HG03469 (cell line): ENCODE data around the gene ERICH6.

Experiments
- ATAC-seq: cut with Tn5 transposase; IDR thresholded peaks from one replicate; pipeline ENCODE4 v1.9.1; 2021; ENCODE audit warnings: mild to moderate bottlenecking, moderate library complexity, moderate number of reproducible peaks; ENCODE audit not compliant: unreplicated experiment

Gene ERICH6

GRCh38 chr3:150736903-150737832 lies 33.4 kb upstream of the ERICH6 start:
- no peak for ATAC-seq

GRCh38 chr3:150736316-150736719 lies 32.6 kb upstream of the ERICH6 start:
- no peak for ATAC-seq

GRCh38 chr3:150734795-150735119 lies 31.0 kb upstream of the ERICH6 start:
- no peak for ATAC-seq

DNA sequence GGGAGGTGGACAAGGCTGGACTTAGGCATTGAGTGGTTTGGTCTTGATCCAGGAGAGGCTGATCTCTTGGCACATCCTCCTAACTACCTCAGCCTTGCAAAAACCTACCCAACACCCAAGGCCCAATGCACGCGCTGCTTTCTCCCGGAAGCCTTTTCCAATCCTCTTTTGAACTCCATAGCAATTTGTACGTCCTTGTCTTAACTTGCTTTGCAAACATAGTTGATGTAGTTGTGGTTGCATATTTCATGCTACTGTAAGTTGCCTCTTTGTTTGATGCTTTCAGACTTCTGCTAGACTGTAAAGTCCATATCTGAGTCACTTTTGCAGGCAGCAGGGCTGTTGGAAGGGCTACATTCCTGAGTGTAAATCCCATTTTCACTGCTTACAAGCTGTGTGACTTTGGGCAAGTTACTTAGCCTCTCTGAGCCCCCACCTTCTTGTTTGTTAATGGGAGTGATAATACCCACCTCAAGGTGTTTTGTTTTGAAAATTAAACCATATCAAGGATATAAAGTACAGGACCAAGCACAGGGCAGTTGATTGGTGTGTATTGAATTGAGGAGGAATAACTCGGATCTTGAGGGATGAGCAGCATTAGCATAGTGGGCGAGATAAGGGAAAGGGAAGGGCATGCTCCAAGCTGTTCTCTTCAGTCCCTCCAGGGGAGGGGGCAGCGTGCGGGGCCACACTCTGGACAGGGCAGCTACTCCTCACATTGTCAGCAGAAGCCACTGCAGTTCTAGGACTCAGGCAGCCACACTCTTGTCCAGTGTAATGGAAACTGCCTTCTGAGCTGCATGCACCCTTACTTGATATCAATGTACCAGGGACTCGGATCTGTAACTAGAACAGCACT lies 30.4 kb upstream of the ERICH6 start:
- ATAC-seq = no peak

- ATAC-seq = no peak
These were observed 29.7 kb upstream of the ERICH6 start for GRCh38 chr3:150733373-150733935.

DNA sequence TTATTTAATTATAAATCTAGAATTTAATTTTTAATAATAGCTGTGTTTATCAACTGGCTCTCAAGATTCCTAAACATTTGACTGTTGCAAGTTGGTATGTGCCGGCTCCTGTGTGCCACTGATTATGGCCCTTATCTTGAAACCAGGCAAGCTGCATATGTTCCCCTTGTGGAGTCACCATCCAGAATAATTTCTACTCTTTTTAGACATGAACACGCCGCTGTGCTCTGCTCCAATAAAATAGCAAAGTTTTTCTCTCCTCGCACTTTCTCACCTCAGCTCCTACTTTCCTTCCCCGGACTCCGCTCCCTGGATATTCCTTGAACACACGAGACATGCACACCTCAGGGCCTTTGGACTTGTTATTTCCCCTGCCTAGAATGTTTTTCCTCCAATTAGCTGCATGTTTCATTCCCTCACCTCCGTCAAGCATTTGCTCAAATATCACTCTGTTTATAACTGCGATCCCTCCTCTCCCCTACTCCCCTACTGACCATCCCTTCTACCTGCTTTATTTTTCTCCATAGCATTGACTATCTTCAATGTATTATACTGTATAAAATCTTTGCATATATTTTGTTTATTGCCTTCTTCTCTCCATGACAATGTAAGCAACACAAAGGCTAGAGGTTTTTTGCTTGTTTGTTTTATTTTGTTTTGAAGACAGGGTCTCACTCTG lies 26.1 kb upstream of the ERICH6 start:
- no peak for ATAC-seq

- no peak for ATAC-seq
These were observed 24.2 kb upstream of the ERICH6 start for GRCh38 chr3:150727653-150728502.

GRCh38 chr3:150725548-150725947 lies 21.8 kb upstream of the ERICH6 start:
- ATAC-seq = no peak

DNA sequence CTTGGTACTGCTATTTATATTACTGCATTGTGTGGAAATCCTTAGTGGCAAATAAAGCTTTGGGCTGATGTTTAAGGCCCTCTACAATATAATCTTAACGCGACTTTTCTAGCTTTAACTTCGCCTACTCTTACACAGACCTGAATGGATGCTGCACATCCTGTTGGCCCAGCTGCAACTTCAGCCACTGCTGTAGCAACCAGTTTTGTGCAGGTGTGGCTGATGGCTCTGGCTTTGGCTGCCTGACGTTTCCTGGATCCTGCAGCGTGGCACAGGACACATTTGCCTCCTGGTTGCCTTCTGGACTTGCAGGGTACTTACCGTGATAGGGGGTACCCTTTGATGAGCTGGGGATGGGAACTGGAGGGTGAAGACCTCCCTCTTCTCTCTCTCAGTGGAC lies 20.2 kb upstream of the ERICH6 start:
- no peak for ATAC-seq

- ATAC-seq = no peak
These were observed 18.5 kb upstream of the ERICH6 start for GRCh38 chr3:150722267-150722666.

GRCh38 chr3:150721285-150722130 lies 17.8 kb upstream of the ERICH6 start:
- no peak for ATAC-seq

- no peak for ATAC-seq
These were observed 16.7 kb upstream of the ERICH6 start for GRCh38 chr3:150720444-150720843.

DNA sequence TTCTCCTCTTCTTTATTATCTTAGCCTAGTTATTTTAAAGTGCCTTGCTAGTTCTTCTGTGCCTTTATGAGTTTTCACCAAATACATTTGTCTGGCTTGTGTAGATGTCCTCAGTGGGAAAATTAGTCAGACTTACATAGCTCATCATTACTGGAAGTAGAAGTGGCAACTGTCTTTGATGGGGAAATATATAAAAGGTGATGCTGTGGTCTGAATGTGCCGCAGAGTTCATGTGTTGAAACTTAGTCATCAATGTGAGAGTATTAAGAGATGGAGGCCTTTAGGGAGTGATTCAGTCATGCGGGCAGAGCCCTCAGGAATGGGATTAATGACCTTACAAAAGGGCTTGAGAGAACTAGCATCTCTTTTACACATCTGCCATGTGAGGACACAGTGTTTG lies 6.4 kb upstream of the ERICH6 start:
- no peak for ATAC-seq

- ATAC-seq = peak; percentile 10
These were observed 393 bp downstream of the ERICH6 start for GRCh38 chr3:150703299-150703755.

DNA sequence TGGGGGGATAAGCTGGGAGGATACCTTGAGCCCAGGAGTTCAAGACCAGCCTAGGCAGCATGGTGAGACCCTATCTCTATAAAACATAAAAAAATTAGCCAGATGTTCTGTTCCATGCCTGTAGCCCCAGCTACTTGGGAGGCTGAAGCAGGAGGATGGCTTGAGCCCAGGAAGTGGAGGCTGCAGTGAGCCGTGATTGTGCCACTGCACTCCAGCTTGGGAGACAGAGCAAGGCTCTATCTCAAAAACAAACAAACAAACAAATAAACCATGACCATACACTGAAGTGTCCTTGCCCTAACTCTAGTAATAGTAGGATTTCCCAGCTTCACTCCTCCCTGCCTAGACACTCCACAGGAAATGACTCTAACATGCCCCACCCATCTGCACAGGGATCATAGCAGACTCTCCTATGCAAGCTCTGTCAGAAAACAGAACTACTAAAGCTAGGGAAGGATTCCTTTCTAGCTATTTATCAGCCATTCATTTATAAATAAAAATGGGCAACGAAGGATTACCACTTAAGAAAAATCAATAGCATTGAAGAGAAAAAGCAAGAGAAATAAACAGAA lies 4.6 kb downstream of the ERICH6 start:
- no peak for ATAC-seq

DNA sequence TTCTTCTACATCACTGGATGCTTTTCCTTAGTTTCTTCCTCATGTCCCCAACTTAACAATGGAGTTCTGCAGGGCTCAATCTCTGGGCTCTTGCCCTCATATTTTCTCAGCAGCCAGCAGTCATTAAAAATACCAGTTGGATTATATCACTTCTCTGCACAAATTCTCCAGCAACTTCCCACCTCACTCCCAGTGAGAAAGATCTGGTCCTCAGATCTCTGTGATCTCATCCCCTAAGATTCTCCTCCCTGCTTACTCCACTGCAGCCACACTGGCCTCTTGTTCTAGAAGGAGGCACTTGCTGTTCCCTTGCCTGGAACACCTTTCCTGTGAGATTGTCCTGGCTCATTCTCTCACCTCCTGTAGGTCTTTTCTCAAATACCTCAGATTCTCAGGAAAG lies 6.1 kb downstream of the ERICH6 start:
- ATAC-seq = no peak

DNA sequence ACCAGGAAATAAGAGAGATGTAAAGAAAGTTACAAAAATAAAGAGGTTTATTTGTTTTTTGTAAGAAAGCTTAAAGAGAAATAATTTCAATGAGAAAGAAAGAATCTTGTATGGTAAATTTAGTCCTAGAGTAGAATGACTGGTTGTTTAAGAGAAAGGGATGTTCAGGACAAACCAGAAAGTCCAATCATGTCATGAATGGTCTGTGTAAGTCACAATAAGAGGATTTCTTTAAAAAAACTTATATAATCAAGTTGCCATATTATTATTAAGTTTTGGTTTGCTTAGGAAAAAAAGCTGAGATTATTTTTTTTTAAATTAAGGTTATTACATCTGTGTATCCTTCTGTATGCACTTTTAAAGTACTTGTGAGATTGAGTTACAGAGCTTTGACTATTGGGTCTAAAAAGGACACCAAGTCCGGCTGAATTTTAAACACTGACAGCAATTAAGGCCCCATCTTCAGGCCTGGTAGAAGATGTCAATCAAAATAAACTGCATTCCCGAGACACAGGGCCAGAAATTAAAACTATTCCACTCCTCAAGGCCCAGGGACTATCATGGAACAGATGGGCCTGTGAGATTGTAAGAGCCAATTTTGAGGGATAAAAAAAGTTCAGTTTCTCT lies 12.2 kb downstream of the ERICH6 start:
- ATAC-seq = no peak

DNA sequence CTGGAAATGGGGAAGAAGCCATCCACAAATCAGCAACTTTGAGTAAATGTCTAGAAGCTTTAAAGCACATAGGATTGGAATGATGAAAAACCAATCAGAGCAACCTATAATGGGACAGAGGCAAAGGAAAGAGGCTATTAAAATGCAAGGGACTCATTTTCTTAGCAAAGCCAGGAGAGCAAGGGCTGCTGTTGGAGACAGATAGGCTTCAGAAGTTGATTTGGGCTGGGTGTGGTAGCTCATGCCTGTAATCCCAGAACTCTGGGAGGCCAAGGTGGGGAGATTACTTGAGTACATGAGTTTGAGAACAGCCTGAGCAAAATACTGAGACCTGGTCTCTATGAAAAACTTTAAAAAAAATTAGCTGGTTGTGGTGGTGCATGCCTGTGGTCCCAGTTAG lies 16.1 kb downstream of the ERICH6 start:
- no peak for ATAC-seq
